HPDE6-E6E7 (cell line): Measurements from ENCODE around the gene MCL1.
"Not testable (repeated sequence)": the region's sequence is repeated elsewhere in the genome, so short reads cannot be mapped to it uniquely, and the experiment has no call there.

Experiments
- DNase-seq: peaks from one replicate; pipeline ENCODE4 v3.0.0; 2011; ENCODE audit warnings: missing footprints; ENCODE audit errors: extremely low spot score

MCL1 gene

GRCh38 chr1:150572918-150573647, 6.3 kb downstream of the MCL1 start:
- no peak for DNase-seq

GRCh38 chr1:150568594-150568966, 10.8 kb downstream of the MCL1 start:
- DNase-seq, result no peak

- DNase-seq, result no peak
Measured at GRCh38 chr1:150567717-150568593, 11.5 kb downstream of the MCL1 start.

GRCh38 chr1:150567341-150567716, 12.1 kb downstream of the MCL1 start:
- DNase-seq, result no peak

- no peak for DNase-seq
Measured at GRCh38 chr1:150566589-150567340, 12.6 kb downstream of the MCL1 start.

- not testable (repeated sequence) for DNase-seq
Measured at GRCh38 chr1:150565240-150565991, 14.0 kb downstream of the MCL1 start.

GRCh38 chr1:150564051-150564991, 15.1 kb downstream of the MCL1 start:
- no peak for DNase-seq

GRCh38 chr1:150563340-150564038, 15.9 kb downstream of the MCL1 start:
- DNase-seq, result no peak

- no peak for DNase-seq
Measured at GRCh38 chr1:150562446-150563339, 16.7 kb downstream of the MCL1 start.

GRCh38 chr1:150561974-150562445, 17.4 kb downstream of the MCL1 start:
- no peak for DNase-seq

GRCh38 chr1:150561254-150561973, 18.0 kb downstream of the MCL1 start:
- peak; percentile 89 for DNase-seq

GRCh38 chr1:150560576-150561253, 18.7 kb downstream of the MCL1 start:
- no peak for DNase-seq

- no peak for DNase-seq
Measured at GRCh38 chr1:150560011-150560438, 19.4 kb downstream of the MCL1 start.

GRCh38 chr1:150559656-150560010, 19.8 kb downstream of the MCL1 start:
- no peak for DNase-seq

GRCh38 chr1:150558761-150559655, 20.4 kb downstream of the MCL1 start:
- DNase-seq, result no peak

GRCh38 chr1:150558303-150558704, 21.1 kb downstream of the MCL1 start:
- DNase-seq, result no peak
